Neutrophil (primary cell): Measurements from ENCODE around the gene GRIP1.

Source experiments
- H3K27ac ChIP-seq: fragments of 200-600 bp; sonication (generic); 2 replicates; pipeline ENCODE4 v1.5.1; 2016; ENCODE audit warnings: mild to moderate bottlenecking, moderate library complexity
- H3K27me3 ChIP-seq: fragments of 200-600 bp; sonication (generic); 2 replicates; pipeline ENCODE4 v1.6.0; 2016; ENCODE audit warnings: mild to moderate bottlenecking
- H3K36me3 ChIP-seq: fragments of 200-600 bp; sonication (generic); 2 replicates; pipeline ENCODE4 v1.5.1; 2017
- H3K4me1 ChIP-seq, 2 experiments: fragments of 200-600 bp in 1 of 2; sonication (generic) in 1 of 2; 1 replicate in 1 of 2; 2 replicates in 1 of 2; pipeline versions ENCODE4 v1.5.1 to v1.6.1; 2013 to 2016; ENCODE audit warnings: low read depth in 1 of 2, low read length in 1 of 2, mild to moderate bottlenecking in 1 of 2, moderate library complexity in 1 of 2; ENCODE audit not compliant: control insufficient read depth in 1 of 2, insufficient read depth in 1 of 2
- H3K4me3 ChIP-seq, 2 experiments: fragments of 200-600 bp in 1 of 2; sonication (generic) in 1 of 2; 1 replicate in 1 of 2; 2 replicates in 1 of 2; pipeline ENCODE4 v1.5.1; 2013 to 2016; ENCODE audit warnings: low read depth in 1 of 2, low read length in 1 of 2, mild to moderate bottlenecking in 1 of 2, moderate library complexity in 1 of 2
- H3K9me3 ChIP-seq: fragments of 200-600 bp; sonication (generic); 2 replicates; pipeline ENCODE4 v1.5.1; 2016
- CTCF ChIP-seq: fragments of 200-600 bp; sonication (generic); IDR thresholded peaks from 2 replicates; pipeline ENCODE4 v1.5.1; 2016; ENCODE audit warnings: antibody characterized with exemption

The GRIP1 gene

GRCh38 chr12:66688846-66689439 lies 10.1 kb upstream of the GRIP1 start:
- H3K4me3 ChIP-seq, result no peak overlapping the region
- no peaks in the 10 kb centered on the region for H3K27me3 ChIP-seq
- H3K4me1 ChIP-seq, result peaks cover 17 to 18% of the 10 kb centered on the region in 2 experiments
- no peaks in the 10 kb centered on the region for H3K9me3 ChIP-seq
- no peak overlapping the region for H3K27ac ChIP-seq
- no peaks in the 10 kb centered on the region for H3K36me3 ChIP-seq
- no peak for TF ChIP-seq CTCF

- Histone ChIP-seq H3K36me3 (no peaks in the 10 kb centered on the region), H3K4me3 (no peak overlapping the region), H3K27ac (no peak overlapping the region), H3K9me3 (no peaks in the 10 kb centered on the region), H3K4me1 (no peaks in the 10 kb centered on the region), H3K27me3 (no peaks in the 10 kb centered on the region)
- TF ChIP-seq CTCF, result no peak
Measured at GRCh38 chr12:66684222-66684621, 5.3 kb upstream of the GRIP1 start.

GRCh38 chr12:66683822-66684221 lies 4.9 kb upstream of the GRIP1 start:
- no peaks in the 10 kb centered on the region for H3K27me3 ChIP-seq
- no peak for TF ChIP-seq CTCF
- H3K9me3 ChIP-seq, result no peaks in the 10 kb centered on the region
- H3K4me1 ChIP-seq, result no peaks in the 10 kb centered on the region
- no peak overlapping the region for H3K4me3 ChIP-seq
- no peak overlapping the region for H3K27ac ChIP-seq
- H3K36me3 ChIP-seq, result no peaks in the 10 kb centered on the region

- Histone ChIP-seq H3K4me3 (no peak overlapping the region), H3K4me1 (no peaks in the 10 kb centered on the region), H3K9me3 (no peaks in the 10 kb centered on the region), H3K27me3 (no peaks in the 10 kb centered on the region), H3K27ac (no peak overlapping the region), H3K36me3 (no peaks in the 10 kb centered on the region)
- TF ChIP-seq CTCF, result no peak
Measured at GRCh38 chr12:66683073-66683472, 4.2 kb upstream of the GRIP1 start.

GRCh38 chr12:66679461-66680084 lies 697 bp upstream of the GRIP1 start:
- no peak for TF ChIP-seq CTCF
- Histone ChIP-seq H3K36me3 (no peaks in the 10 kb centered on the region), H3K27me3 (no peaks in the 10 kb centered on the region), H3K4me3 (no peak overlapping the region), H3K9me3 (no peaks in the 10 kb centered on the region), H3K4me1 (no peaks in the 10 kb centered on the region), H3K27ac (no peak overlapping the region)
